Measurements from ENCODE around the gene FGFR3.

FGFR3 gene

DNA sequence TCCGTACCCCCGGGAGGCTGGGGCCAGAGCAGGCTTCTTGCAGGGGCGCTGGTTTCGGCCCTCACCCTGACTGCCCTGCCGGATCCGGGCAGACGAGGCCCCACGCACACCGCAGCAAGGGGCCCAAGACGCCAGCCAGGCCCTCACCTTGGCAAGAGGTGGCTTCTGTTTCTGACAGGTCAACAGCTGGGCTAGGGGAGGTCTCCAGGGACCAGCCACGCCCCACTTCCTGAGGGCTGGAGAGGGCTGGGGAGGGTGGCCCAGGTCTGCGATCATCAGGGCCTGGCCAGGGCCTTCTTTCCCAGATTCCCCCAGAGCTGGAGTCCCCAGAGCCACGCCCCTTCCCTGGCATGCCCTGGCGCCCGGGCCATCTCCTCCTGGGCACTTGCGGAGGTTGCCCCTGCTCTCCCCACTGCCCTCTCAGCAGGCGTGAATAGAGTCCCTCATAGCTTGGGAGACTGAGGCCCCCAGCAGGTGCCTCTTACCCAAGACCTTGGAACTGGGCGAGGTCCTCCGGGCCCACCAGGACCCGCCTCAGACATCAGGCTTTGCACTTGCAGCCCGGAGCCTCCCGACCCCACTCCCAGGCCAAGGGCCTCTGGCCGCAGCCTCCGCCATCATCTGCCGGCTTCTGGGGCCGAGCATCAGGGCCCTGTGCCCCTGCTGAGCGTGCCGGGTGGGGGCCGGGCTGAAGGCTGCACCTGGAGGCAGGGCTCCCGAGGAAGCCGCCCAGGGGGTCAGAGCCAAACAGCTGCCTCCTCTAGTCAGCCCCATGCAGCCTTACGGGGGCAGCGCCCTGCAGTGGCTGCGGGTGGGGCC lies 6.3 kb upstream of the FGFR3 start:
- no peaks in the 10 kb centered on the region for H3K27me3 ChIP-seq
- H3K4me1 ChIP-seq: no peaks in the 10 kb centered on the region
- TF ChIP-seq, protein P1, sequence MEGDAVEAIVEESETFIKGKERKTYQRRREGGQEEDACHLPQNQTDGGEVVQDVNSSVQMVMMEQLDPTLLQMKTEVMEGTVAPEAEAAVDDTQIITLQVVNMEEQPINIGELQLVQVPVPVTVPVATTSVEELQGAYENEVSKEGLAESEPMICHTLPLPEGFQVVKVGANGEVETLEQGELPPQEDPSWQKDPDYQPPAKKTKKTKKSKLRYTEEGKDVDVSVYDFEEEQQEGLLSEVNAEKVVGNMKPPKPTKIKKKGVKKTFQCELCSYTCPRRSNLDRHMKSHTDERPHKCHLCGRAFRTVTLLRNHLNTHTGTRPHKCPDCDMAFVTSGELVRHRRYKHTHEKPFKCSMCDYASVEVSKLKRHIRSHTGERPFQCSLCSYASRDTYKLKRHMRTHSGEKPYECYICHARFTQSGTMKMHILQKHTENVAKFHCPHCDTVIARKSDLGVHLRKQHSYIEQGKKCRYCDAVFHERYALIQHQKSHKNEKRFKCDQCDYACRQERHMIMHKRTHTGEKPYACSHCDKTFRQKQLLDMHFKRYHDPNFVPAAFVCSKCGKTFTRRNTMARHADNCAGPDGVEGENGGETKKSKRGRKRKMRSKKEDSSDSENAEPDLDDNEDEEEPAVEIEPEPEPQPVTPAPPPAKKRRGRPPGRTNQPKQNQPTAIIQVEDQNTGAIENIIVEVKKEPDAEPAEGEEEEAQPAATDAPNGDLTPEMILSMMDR (IDR thresholded peaks at IDR 0.05; ENCODE audit: low read depth, low read length): no peak
- H3K36me3 ChIP-seq: no peaks in the 10 kb centered on the region
- H3K4me3 ChIP-seq (ENCODE audit: low read depth, low read length): no peak overlapping the region
- DNase-seq: no peak
- H3K9me3 ChIP-seq: no peaks in the 10 kb centered on the region

DNA sequence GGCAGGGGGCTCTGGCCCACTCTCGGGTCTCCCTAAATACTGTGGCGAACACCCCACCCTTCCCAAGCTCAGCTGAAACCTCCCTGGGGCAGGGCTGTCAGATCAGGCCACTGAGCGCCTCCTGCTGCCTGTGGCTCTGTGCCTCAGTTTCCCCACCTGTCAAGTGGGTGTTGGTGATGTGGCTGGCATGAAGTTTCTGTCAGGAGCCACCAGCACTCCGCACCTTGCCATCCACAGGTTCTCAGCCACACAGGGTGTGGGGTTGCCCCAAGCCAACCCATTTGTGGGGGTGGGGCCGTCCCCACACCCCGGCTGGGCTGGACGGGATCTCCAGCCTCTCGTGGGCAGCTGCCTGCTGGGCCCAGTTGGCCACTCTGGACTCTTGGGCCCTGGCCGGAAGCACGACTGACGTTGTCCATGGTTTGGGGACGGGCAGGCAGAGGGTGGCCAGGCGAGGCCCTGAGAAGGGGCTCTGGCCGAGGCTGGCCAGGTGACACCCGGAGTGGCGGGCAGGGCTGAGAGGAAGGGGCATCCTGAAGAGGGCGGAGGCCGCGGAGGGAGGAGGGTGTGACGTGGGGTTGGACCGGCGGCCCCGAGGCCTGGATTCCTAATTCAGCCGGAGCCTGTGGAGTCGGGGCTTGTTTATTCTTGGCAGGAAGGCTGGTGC lies 5.5 kb upstream of the FGFR3 start:
- Histone ChIP-seq H3K4me1 (no peaks in the 10 kb centered on the region), H3K4me3 (ENCODE audit: low read depth, low read length) (no peak overlapping the region), H3K36me3 (no peaks in the 10 kb centered on the region), H3K9me3 (no peaks in the 10 kb centered on the region), H3K27me3 (no peaks in the 10 kb centered on the region; the same call in 1 of the 2 replicates)
- no peak for DNase-seq
- TF ChIP-seq, protein P1 (IDR thresholded peaks at IDR 0.05; ENCODE audit: low read depth, low read length): no peak

DNA sequence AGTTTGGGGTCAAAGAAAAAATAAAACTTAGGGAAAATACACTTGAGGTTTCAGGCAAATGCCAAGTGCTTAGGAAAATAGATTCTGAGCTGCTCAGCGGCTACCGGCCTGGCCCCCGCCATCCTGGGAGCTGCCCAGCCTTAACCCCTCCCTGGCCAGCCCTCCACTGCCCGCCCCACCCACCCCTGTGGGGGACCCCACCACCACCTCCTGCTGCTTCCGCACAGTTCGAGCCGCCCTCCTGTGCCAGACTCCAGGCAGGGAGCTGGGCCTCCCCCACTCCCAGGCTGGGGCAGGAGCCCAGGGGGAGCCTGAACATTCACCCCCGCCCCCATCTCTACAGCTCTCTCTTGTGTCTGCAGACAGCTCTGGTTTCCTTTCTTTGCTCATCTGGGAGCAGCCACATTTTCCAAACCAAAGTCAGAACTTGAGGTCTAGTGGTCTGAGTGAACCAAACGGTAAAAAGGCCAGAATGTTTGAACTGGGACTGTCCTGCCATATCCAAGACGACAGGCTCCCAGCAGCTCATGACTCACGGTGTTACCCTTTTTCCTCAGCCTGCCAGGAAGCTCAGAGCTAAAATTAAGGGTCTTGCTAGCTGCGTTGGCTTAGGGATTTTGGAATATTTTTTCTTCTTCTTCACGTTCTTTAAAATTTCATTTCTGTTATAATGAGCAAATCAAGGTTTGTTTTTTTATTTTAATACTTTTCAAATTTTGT lies 4.7 kb upstream of the FGFR3 start:
- TF ChIP-seq, protein P1 (IDR thresholded peaks at IDR 0.05; ENCODE audit: low read depth, low read length): no peak
- no peak for DNase-seq
- H3K36me3 ChIP-seq: no peaks in the 10 kb centered on the region

DNA sequence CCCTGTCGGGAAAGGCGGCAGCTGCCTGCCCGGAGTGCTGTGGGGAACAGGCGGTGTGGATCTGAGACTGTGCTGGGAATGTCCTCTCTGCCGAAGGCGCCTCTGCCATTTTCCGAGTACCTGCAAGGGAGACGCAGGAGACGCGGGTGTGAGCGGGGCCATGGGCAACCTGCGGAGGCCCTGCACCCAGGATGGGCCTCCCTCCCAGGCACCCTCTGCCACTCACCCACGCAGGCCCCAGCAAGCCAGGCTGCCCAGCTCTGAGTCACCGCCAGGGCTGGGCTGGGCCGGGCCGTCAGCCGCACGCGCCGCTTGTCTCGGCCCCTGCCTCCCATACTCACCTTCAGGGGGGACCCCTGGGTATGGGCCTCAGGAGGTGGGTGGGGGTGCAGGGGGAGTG lies 3.5 kb upstream of the FGFR3 start:
- H3K36me3 ChIP-seq: no peaks in the 10 kb centered on the region
- no peak for DNase-seq
- no peak overlapping the region for H3K4me3 ChIP-seq (ENCODE audit: low read depth, low read length)
- no peaks in the 10 kb centered on the region for H3K4me1 ChIP-seq
- H3K27me3 ChIP-seq: peaks cover 10% of the 10 kb centered on the region
- TF ChIP-seq, protein P1 (IDR thresholded peaks at IDR 0.05; ENCODE audit: low read depth, low read length): no peak
- H3K9me3 ChIP-seq: no peaks in the 10 kb centered on the region

More for the DNA sequence above, 4.7 kb upstream of the FGFR3 start:
- H3K27me3 ChIP-seq: no peaks in the 10 kb centered on the region; the same call in 1 of the 2 replicates
- H3K4me3 ChIP-seq (ENCODE audit: low read depth, low read length): no peak overlapping the region
- H3K9me3 ChIP-seq: no peaks in the 10 kb centered on the region
- no peaks in the 10 kb centered on the region for H3K4me1 ChIP-seq

DNA sequence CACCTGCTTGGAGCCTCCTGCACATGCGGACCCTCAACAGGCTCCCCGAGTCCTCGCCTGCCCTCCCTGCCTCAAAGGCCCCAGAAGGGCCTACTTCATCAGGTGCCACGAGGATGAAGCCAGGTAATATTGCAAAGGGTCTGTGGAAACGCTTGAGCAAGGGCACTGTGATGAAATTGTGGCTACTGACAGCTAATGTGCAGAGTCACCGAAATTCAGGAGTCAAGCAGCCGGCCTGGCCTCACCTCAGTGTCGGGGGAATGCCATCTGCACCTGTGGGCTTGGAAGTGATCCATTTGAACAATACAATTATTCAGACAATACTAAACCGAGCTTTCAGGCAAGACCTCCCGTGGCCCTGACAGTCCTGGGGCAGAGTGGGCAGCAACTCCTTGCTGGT lies 3.1 kb upstream of the FGFR3 start:
- no peak overlapping the region for H3K4me3 ChIP-seq (ENCODE audit: low read depth, low read length)
- TF ChIP-seq, protein P1 (IDR thresholded peaks at IDR 0.05; ENCODE audit: low read depth, low read length): no peak
- H3K9me3 ChIP-seq: no peaks in the 10 kb centered on the region
- H3K4me1 ChIP-seq: no peaks in the 10 kb centered on the region
- H3K27me3 ChIP-seq: peaks cover 15% of the 10 kb centered on the region
- DNase-seq: no peak
- no peaks in the 10 kb centered on the region for H3K36me3 ChIP-seq
